Cerebellar nuclear complex (tissue), 1 donor: ENCODE data around the gene PCCA.
"Not testable (repeated sequence)": the region's sequence is repeated elsewhere in the genome, so short reads cannot be mapped to it uniquely, and the experiment has no call there.

ENCODE experiments used
- DNase-seq, 2 experiments: peaks; one replicate each; lab custom pipeline; 2025; lab: John Stamatoyannopoulos, UW

Gene PCCA

GRCh38 chr13:100197116-100197515, 108.2 kb downstream of the PCCA start:
- no peak for DNase-seq

DNA sequence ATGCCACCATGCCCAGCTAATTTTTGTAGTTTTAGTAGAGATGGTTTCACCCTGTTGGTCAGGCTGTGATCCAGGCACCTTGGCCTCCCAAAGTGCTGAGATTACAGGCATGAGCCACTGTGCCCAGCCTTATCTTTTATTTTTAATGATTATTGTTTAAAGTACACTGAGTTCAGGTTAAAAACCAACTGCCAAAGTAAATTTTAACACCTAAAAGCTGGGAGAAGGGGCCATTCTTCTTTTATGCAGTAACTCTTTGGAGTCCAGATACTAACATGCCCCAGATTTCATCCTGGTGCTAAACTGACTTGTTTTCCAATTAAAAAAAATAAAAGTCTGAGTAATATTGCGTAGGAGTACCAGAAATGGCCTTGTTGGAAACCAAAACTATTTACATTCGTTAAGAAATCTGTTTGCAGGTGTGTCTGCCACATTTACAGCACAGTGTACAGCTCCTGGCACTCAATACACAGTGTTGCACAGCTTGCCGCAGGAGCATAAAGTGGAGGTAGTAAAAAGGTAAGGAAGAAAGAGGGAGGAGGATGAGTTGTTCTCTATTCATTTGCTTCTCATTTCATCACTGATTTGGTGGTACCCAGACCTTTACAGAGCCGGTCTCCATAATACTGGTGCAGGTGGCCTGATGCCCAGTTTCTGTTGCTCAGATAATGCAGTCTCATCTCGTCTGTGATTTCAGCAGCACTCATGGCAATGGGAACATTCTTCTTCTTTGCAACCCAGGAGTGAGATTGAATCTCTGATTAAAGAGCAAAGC, 108.9 kb downstream of the PCCA start:
- DNase-seq, result no peak

GRCh38 chr13:100203696-100204367, 114.9 kb downstream of the PCCA start:
- DNase-seq, result no peak

GRCh38 chr13:100208002-100208401, 119.1 kb downstream of the PCCA start:
- DNase-seq, result no peak

DNA sequence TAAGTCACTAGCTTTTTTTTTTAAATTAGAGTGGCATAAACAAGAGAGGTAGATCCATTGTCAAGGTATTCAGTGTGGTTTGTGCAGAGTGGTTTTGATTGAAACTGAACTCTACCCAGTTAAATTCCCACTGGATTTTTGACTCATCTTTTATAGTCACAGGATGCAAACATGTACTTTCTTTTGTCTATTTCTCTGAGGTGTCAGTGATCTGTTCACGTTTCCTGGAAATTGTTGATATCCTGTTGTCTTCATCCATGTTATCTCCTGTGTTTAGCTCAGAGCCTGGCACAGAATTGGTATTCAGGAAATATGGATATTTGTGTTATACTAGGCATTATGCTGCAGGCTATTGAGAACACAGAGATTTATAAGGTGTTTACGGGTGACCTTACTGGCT, 119.7 kb downstream of the PCCA start:
- DNase-seq, result no peak

DNA sequence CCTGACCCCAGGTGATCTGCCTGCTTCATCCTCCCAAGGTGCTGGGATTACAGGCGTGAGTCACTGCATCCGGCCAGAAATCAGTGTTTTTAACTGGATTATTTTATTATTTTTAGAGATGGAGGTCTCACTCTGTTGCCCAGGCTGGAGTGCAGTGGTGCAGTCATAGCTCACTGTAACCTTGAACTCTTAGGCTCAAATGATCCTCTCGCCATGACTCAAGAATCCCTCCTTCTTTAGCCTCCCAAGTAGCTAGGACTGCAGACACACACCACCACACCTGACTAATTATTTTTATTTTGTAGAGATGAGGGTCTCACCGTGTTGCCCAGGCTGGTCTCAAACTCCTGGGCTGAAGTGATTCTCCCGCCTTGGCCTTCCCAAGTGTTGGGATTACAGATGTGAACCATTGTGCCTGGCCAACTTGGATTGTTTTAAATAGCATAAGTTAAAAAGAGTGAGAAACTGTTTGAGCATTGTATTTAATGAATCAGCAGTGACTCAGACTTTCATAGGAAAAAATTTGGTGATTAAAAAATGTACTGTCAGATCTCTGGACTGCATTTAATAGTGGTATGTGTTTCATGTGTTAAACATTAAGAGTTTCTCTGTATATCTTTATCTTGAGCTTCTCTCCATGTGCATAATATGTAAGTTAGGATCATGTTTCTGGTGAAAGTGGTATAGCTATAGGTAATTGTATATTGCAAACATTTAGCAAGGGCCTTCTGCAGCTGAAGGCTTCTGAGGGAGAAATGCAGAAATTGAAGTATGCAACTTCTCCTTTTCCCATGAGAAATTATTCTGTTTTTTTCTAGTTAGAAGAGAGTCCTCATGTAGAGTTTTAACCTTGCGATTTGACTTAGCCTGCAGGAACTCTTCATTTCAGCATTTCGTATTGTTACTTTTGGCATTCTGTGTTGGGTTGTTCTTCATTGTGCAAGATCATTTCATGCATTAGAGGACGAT, 121.2 kb downstream of the PCCA start:
- DNase-seq, result no peak

DNA sequence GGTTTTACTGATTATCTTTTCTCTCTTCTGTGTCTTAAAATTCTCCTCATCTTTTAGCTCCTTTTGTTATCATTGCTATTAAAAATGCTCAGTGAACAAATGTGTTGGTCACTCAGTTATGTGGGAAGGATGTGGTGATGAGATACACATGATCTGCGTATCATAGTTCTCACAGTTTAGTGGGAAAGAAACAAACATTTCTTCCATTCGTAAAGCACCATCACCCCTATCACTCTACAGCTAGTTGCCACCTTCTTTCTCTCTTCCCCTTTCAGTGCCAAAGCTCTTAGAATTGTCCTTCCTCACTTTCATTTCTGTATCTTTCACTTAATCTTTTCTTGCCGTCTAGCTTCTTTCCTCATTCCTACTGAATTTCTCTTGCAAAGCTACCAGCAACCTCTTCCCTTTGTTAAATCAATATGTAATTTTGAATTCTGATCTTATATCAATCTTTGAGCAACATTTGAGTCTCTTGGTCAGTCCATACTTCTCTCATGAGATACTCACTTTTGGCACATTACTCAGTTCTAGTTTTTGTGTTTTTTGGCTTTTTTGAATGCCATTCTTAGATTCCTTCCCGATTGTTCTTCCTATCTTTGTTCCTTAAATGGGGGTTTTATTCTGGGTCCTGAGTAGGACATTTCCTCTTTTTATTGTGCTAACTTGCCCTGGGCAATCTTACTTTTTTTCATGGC, 122.3 kb downstream of the PCCA start:
- DNase-seq, result no peak

- DNase-seq, result no peak
Observed at GRCh38 chr13:100212904-100213553, 124.1 kb downstream of the PCCA start.

GRCh38 chr13:100213576-100213975, 124.7 kb downstream of the PCCA start:
- no peak for DNase-seq

GRCh38 chr13:100214886-100215285, 126.0 kb downstream of the PCCA start:
- no peak for DNase-seq

- DNase-seq, result no peak
Observed at GRCh38 chr13:100221166-100221565, 132.3 kb downstream of the PCCA start.

DNA sequence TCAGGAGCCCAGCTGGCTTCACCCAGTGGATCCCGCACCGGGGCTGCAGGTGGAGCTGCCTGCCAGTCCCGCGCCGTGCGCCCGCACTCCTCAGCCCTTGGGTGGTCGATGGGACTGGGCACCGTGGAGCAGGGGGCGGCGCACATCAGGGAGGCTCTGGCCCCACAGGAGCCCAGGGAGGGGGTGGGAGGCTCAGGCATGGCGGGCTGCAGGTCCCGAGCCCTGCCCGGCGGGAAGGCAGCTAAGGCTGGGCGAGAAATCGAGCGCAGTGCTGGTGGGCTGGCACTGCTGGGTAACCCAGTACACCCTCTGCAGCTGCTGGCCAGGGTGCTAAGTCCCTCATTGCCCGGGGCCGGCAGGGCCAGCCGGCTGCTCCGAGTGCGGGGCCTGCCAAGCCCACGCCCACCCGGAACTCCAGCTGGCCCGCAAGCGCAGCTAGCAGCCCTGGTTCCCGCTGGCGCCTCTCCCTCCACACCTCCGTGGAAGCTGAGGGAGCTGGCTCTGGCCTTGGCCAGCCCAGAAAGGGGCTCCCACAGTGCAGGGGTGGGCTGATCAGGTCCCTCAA, 135.2 kb downstream of the PCCA start:
- DNase-seq, result not testable (repeated sequence)

- no peak for DNase-seq
Observed at GRCh38 chr13:100229603-100230002, 140.7 kb downstream of the PCCA start.

- no peak for DNase-seq
Observed at GRCh38 chr13:100230769-100231149, 141.9 kb downstream of the PCCA start.

DNA sequence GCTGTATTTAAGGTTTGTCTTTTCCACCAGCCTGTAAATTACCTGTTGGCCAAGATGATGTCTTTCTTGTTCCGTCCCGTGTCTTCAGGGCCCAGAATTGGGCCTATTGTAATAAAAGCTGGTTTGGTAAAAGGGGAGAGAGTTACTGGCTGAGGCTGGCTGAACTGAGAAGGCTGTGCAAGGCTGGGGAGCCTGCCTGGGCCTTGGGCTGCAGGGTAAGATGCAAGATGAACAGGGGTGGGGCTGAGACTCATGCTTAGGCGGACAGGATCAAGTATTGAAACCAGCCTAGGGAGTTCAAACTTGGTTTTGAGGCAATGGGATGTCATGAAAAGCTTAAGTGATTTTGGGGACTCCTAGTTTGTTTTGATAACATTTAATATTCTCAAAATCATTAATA, 142.3 kb downstream of the PCCA start:
- DNase-seq, result no peak

- no peak for DNase-seq
Observed at GRCh38 chr13:100234006-100234405, 145.1 kb downstream of the PCCA start.

- DNase-seq, result no peak
Observed at GRCh38 chr13:100234524-100235136, 145.7 kb downstream of the PCCA start.

- peak in 1 of 2 experiments; percentile 22 for DNase-seq
Observed at GRCh38 chr13:100235311-100235901, 146.5 kb downstream of the PCCA start.

DNA sequence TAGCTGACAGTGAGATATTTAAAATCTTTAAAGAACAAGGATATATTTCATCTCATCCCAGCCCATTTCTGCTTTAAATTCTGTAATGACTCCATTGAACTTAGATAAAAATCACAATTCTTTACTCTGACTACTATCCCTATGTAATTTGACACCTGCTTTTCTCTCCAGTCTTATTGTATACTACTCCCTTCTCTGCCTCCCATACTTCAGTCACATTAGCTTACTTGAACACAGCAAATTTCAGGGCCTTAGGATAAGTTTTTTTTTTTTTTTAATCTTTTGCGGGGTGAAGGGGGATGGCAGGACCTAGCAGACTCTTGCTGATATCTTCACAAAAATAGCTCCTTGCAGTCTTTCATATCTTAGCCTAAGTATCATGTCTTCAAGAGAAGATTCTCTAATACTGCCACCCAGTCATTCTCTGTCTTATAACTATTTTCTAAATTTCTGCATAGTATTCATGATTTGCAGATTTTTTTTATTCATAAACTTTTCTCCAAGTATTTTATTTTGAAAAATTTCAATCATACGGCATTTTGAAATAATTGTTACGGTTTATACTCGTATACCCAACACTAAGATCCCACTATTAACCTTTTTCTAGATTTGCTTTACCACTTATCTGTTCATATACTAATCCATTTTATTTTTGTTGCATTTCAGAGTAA, 151.4 kb downstream of the PCCA start:
- DNase-seq, result no peak

- DNase-seq, result no peak
Observed at GRCh38 chr13:100244431-100244830, 155.5 kb downstream of the PCCA start.
